NT2/D1 (cell line): ENCODE measurements around the gene TRIM40.

Experiments
- SUZ12 ChIP-seq: IDR thresholded peaks from 2 replicates; pipeline ENCODE4 v1.6.1; 2011; ENCODE audit not compliant: insufficient read length, insufficient read depth; ENCODE audit errors: extremely low read depth
- ZNF274 ChIP-seq: IDR thresholded peaks from 2 replicates; pipeline ENCODE4 v1.6.1; 2011; ENCODE audit warnings: mild to moderate bottlenecking, low read depth, low read length

GRCh38 chr6:30093951-30094661, 41.8 kb upstream of the TRIM40 start:
- TF ChIP-seq ZNF274 (no peak), SUZ12 (no peak)
